Endothelial cell of umbilical vein (primary cell): ENCODE measurements around the gene DDIT4. TPM values are rescaled to one million over a fixed set of nuclear protein-coding genes. Genes with fewer than 3 reads are reported as not detected.
"Not testable (repeated sequence)": the region's sequence is repeated elsewhere in the genome, so short reads cannot be mapped to it uniquely, and the experiment has no call there.

Experiments
- BruUV-seq: library from RNA; stranded (reverse); fragments of 400-500 nt; replicated peaks from 2 replicates; lab custom pipeline; 2021; lab: Mats Ljungman, UMichigan
- CTCF ChIA-PET: fragments of 300-600, 350-600 bp; sonication (Branson Sonifier 250); formaldehyde crosslinking; loops from one replicate; lab custom pipeline; 2021; ENCODE audit warnings: antibody characterized with exemption, inconsistent platforms; lab: Charles Lee
- POLR2A ChIA-PET: fragments of 300-600, 350-600 bp; sonication (Branson Sonifier 250); formaldehyde crosslinking; loops from one replicate; lab custom pipeline; 2021; ENCODE audit warnings: antibody characterized with exemption, inconsistent platforms; lab: Charles Lee
- DNase-seq: peaks from one replicate; pipeline ENCODE4 v3.0.0-alpha.2; 2011; ENCODE audit warnings: low read depth, low spot score
- FAIRE-seq: peaks from 2 replicates; lab custom pipeline; 2011; peaks lifted over from hg19 to GRCh38; lab: Jason Lieb, UNC
- H2AFZ ChIP-seq: 2 replicates; pipeline ENCODE4 v1.6.0; 2012; ENCODE audit warnings: low read depth, low read length, control low read depth, inconsistent platforms
- H3K27ac ChIP-seq: 2 replicates; pipeline ENCODE4 v1.5.1; 2011; ENCODE audit warnings: low read depth, mild to moderate bottlenecking, control low read depth, low read length, moderate library complexity; ENCODE audit not compliant: insufficient read depth
- H3K27me3 ChIP-seq, 2 experiments: 2 replicates each; pipeline versions ENCODE4 v1.6.0 to v1.6.1; 2011; ENCODE audit warnings: low read length in 2 of 2, mixed read lengths in 1 of 2; ENCODE audit not compliant: control insufficient read depth in 2 of 2, insufficient read depth in 2 of 2
- H3K36me3 ChIP-seq, 2 experiments: 2 replicates in 1 of 2; 3 replicates in 1 of 2; pipeline ENCODE4 v1.5.1; 2011; ENCODE audit warnings: low read length in 2 of 2, mild to moderate bottlenecking in 1 of 2, moderate library complexity in 1 of 2; ENCODE audit not compliant: control insufficient read depth in 2 of 2, insufficient read depth in 2 of 2; ENCODE audit errors: extremely low read depth in 1 of 2
- H3K4me1 ChIP-seq: 3 replicates; pipeline ENCODE4 v1.5.1; 2011; ENCODE audit warnings: mild to moderate bottlenecking, low read length; ENCODE audit not compliant: control insufficient read depth, insufficient read depth; ENCODE audit errors: extremely low read depth
- H3K4me2 ChIP-seq: 2 replicates; pipeline ENCODE4 v1.6.1; 2011; ENCODE audit warnings: low read length, control low read depth, mixed read lengths; ENCODE audit not compliant: insufficient read depth
- H3K4me3 ChIP-seq, 3 experiments: fragments of 200-600 bp in 1 of 3; sonication (generic), shearing (Covaris generic) in 1 of 3; replicated peaks in 1 of 3; 2 replicates each; pipeline ENCODE4 v1.5.1; 2011 to 2016; ENCODE audit warnings: control low read depth in 3 of 3, low read length in 3 of 3, mild to moderate bottlenecking in 2 of 3, inconsistent platforms in 1 of 3, low read depth in 1 of 3, moderate library complexity in 1 of 3; ENCODE audit not compliant: insufficient read depth in 1 of 3
- H3K79me2 ChIP-seq: 2 replicates; pipeline ENCODE4 v1.6.0; 2012; ENCODE audit warnings: low read length, inconsistent platforms; ENCODE audit not compliant: control insufficient read depth, insufficient read depth
- H3K9ac ChIP-seq: replicated peaks from 2 replicates; pipeline ENCODE3; 2011; ENCODE audit warnings: low read length, control low read depth; ENCODE audit not compliant: insufficient read depth; ENCODE audit errors: extremely low read depth
- H3K9me1 ChIP-seq: replicated peaks from 3 replicates; pipeline ENCODE4 v1.6.0; 2011; ENCODE audit warnings: mild to moderate bottlenecking, low read length; ENCODE audit not compliant: control insufficient read depth, insufficient read depth; ENCODE audit errors: extremely low read depth
- H3K9me3 ChIP-seq: replicated peaks from 2 replicates; pipeline ENCODE4 v1.5.1; 2012; ENCODE audit warnings: low read length, inconsistent platforms; ENCODE audit not compliant: control insufficient read depth, insufficient read depth
- H4K20me1 ChIP-seq: replicated peaks from 2 replicates; pipeline ENCODE3; 2011; ENCODE audit warnings: mild to moderate bottlenecking, low read length; ENCODE audit not compliant: control insufficient read depth, insufficient read depth; ENCODE audit errors: extremely low read depth
- EZH2 ChIP-seq: IDR thresholded peaks from 2 replicates; pipeline ENCODE4 v1.6.1; 2012; ENCODE audit warnings: borderline replicate concordance, low read depth, mild to moderate bottlenecking, moderate library complexity, low read length, inconsistent platforms; ENCODE audit not compliant: severe bottlenecking
- FOS ChIP-seq: IDR thresholded peaks from 2 replicates; pipeline ENCODE4 v1.6.1; 2011; ENCODE audit warnings: mild to moderate bottlenecking, low read length, moderate library complexity, borderline replicate concordance; ENCODE audit not compliant: insufficient read depth
- GATA2 ChIP-seq: IDR thresholded peaks from 2 replicates; pipeline ENCODE4 v1.7.0; 2011; ENCODE audit warnings: low read depth, mild to moderate bottlenecking, moderate library complexity, mixed read lengths, low read length; ENCODE audit not compliant: insufficient read length, insufficient read depth
- JUN ChIP-seq: IDR thresholded peaks from 2 replicates; pipeline ENCODE4 v1.6.1; 2011; ENCODE audit warnings: borderline replicate concordance, low read depth; ENCODE audit not compliant: insufficient read length, insufficient read depth
- MYC ChIP-seq: IDR thresholded peaks from one replicate; pipeline ENCODE4 v1.6.1; 2011; ENCODE audit warnings: mild to moderate bottlenecking, low read depth, low read length
- POLR2A ChIP-seq: IDR thresholded peaks from 2 replicates; pipeline ENCODE4 v1.6.1; 2012; ENCODE audit warnings: low read depth, mild to moderate bottlenecking, control low read depth, low read length
- POLR2AphosphoS5 ChIP-seq: IDR thresholded peaks from 2 replicates; pipeline ENCODE4 v1.6.1; 2012; ENCODE audit warnings: low read depth, mild to moderate bottlenecking, control low read depth, low read length, moderate library complexity; ENCODE audit not compliant: insufficient read depth
- dilution Hi-C: fragments of 300-500 bp; cut with MboI; formaldehyde crosslinking; loops from one replicate; pipeline ENCODE4 v1.15.0; 2019; ENCODE audit warnings: low sequenced_read_pairs; ENCODE audit not compliant: extremely low pct_ligation_motif_present
- intact Hi-C: fragments of 100-400 bp; cut with micrococcal nuclease; formaldehyde crosslinking; loops from one replicate; pipeline ENCODE4 v1.10.0; 2022
- polyA plus RNA-seq, 4 experiments: library from polyadenylated mRNA; depleted of rRNA in 3 of 4; stranded (reverse) in 3 of 4; unstranded in 1 of 4; fragments of >200 nt; gene quantifications; 2 replicates each; pipeline versions ENCODE4 v1.2.1 to v1.2.3, GENCODE V29; 2011 to 2012; ENCODE audit warnings: missing spikeins in 1 of 4
- total RNA-seq: library from RNA; stranded (reverse); gene quantifications from 2 replicates; pipeline ENCODE4 v1.2.3, GENCODE V29; 2021
- TF ChIP-seq, protein P1 (sequence below), 2 donors: IDR thresholded peaks; 1 replicate in 1 of 2; 2 replicates in 1 of 2; pipeline ENCODE4 v1.5.1; 2011; ENCODE audit warnings: low read length in 2 of 2, mild to moderate bottlenecking in 2 of 2, moderate library complexity in 2 of 2, control low read depth in 1 of 2, inconsistent platforms in 1 of 2, low read depth in 1 of 2; ENCODE audit not compliant: insufficient read depth in 1 of 2; ENCODE audit errors: extremely low read depth in 1 of 2
- TF ChIP-seq, protein P2 (sequence below): IDR thresholded peaks from 2 replicates; pipeline ENCODE4 v1.6.1; 2011; ENCODE audit not compliant: insufficient read depth, insufficient read length

Gene DDIT4
- total and polyA plus RNA-seq, 2 donors (not counting 3 experiments of a cell fraction or from before 2014, with no cell fraction given), result 60.4 to 65.3 TPM

GRCh38 chr10:72278668-72279393 is 5.1 kb downstream of the DDIT4 start:
- no peak overlapping the region for H3K27ac ChIP-seq
- TF ChIP-seq FOS (no peak), EZH2 (no peak), MYC (no peak), POLR2AphosphoS5 (no peak), POLR2A (no peak), JUN (no peak), GATA2 (no peak)
- TF ChIP-seq, protein P1, sequence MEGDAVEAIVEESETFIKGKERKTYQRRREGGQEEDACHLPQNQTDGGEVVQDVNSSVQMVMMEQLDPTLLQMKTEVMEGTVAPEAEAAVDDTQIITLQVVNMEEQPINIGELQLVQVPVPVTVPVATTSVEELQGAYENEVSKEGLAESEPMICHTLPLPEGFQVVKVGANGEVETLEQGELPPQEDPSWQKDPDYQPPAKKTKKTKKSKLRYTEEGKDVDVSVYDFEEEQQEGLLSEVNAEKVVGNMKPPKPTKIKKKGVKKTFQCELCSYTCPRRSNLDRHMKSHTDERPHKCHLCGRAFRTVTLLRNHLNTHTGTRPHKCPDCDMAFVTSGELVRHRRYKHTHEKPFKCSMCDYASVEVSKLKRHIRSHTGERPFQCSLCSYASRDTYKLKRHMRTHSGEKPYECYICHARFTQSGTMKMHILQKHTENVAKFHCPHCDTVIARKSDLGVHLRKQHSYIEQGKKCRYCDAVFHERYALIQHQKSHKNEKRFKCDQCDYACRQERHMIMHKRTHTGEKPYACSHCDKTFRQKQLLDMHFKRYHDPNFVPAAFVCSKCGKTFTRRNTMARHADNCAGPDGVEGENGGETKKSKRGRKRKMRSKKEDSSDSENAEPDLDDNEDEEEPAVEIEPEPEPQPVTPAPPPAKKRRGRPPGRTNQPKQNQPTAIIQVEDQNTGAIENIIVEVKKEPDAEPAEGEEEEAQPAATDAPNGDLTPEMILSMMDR (IDR thresholded peaks at IDR 0.05; ENCODE audit: extremely low read depth in 1 of 2, insufficient read depth in 1 of 2, low read depth in 1 of 2, low read length in 2 of 2), result no peak
- TF ChIP-seq, protein P2, sequence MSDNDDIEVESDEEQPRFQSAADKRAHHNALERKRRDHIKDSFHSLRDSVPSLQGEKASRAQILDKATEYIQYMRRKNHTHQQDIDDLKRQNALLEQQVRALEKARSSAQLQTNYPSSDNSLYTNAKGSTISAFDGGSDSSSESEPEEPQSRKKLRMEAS, result no peak
- H3K9me1 ChIP-seq, result no peaks in the 10 kb centered on the region
- H3K4me1 ChIP-seq, result peaks cover 12% of the 10 kb centered on the region
- dilution Hi-C loops, result no loop called here
- H3K9ac ChIP-seq, result no peak overlapping the region
- intact Hi-C loops, result no loop called here
- H3K9me3 ChIP-seq, result no peaks in the 10 kb centered on the region
- DNase-seq (no peak), FAIRE-seq (no peak)
- no peak overlapping the region for H3K4me2 ChIP-seq
- no peak overlapping the region for H2AFZ ChIP-seq
- H3K4me3 ChIP-seq, result no peak overlapping the region
- no TSS peak for BruUV-seq
- H3K79me2 ChIP-seq, result peaks cover 16% of the 10 kb centered on the region
- CTCF ChIA-PET, result interaction anchor here (1.0 to 9.4 kb wide), 8 partner anchors 12 to 153 kb away, joined by 3 to 214 read pairs (median 4); no protein-coding TSS in a partner anchor
- POLR2A ChIA-PET, result interaction anchor here (0.9 to 6.1 kb wide), 2 partner anchors 19 to 42 kb away, joined by 3 to 59 read pairs; no protein-coding TSS in a partner anchor
- H4K20me1 ChIP-seq, result no peaks in the 10 kb centered on the region
- H3K27me3 ChIP-seq, result no peaks in the 10 kb centered on the region
- H3K36me3 ChIP-seq, result peaks cover 0 to 7% of the 10 kb centered on the region in 2 experiments

GRCh38 chr10:72279587-72279986 is 5.9 kb downstream of the DDIT4 start:
- dilution Hi-C loops, result not testable (repeated sequence)

More at GRCh38 chr10:72279587-72279986, 5.9 kb downstream of the DDIT4 start:
- H3K4me2 ChIP-seq, H2AFZ ChIP-seq, H4K20me1 ChIP-seq, intact Hi-C loops, H3K27ac ChIP-seq, H3K9me3 ChIP-seq, H3K36me3 ChIP-seq, H3K9me1 ChIP-seq, H3K27me3 ChIP-seq, BruUV-seq, FAIRE-seq, H3K4me3 ChIP-seq, H3K9ac ChIP-seq, POLR2A ChIA-PET, DNase-seq: not testable (repeated sequence)
- H3K4me1 ChIP-seq, result peaks cover 12% of the 10 kb centered on the region
- CTCF ChIA-PET, result interaction anchor here (1.0 to 9.4 kb wide), 6 partner anchors 10 to 153 kb away, joined by 3 to 214 read pairs (median 4); no protein-coding TSS in a partner anchor
- peaks cover 10% of the 10 kb centered on the region for H3K79me2 ChIP-seq
